ENCODE data around the gene SIMC1. TPM values are rescaled to one million over a fixed set of nuclear protein-coding genes. Genes with fewer than 3 reads are reported as not detected.
"Not testable (repeated sequence)": the region's sequence is repeated elsewhere in the genome, so short reads cannot be mapped to it uniquely, and the experiment has no call there.

The SIMC1 gene
- total RNA-seq, 1 donor from 2014 or later = 10.4 TPM

DNA sequence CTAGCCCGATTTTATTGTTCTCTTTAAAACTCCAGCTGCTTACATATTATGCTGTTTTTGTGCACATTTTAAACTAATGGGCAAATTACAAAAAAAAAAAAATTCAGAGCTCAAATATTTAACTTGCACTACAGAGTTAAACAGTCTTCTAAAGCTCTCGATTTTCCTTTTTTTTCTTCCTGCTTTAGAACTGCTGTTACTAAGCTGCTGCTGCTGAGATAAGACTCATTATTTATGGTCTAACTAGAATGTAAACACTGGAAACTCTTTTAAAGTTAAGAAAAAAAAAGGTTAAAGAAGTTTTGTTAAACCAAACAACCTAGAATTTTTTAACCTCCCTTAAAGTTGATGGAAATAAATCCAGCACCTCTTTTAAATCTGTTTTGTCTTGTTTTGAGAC lies 20.5 kb upstream of the SIMC1 start:
- H3K36me3 Mint-ChIP-seq (ENCODE audit: low read depth, unreplicated experiment); FAIRE-seq; H3K4me3 Mint-ChIP-seq (ENCODE audit: unreplicated experiment); H3K9me3 ChIP-seq (ENCODE audit: insufficient read depth, low read depth, low read length); H3K36me3 ChIP-seq (ENCODE audit: insufficient read depth, low read length); H3K27me3 ChIP-seq (ENCODE audit: insufficient read depth, low read length); H3K9me3 Mint-ChIP-seq (ENCODE audit: unreplicated experiment); H3K4me3 ChIP-seq (ENCODE audit: insufficient read depth, low read depth, low read length); H4K20me1 ChIP-seq (ENCODE audit: insufficient read depth, low read length); H3K79me2 ChIP-seq (ENCODE audit: insufficient read depth, low read length); H2AFZ ChIP-seq (ENCODE audit: low read depth, low read length); DNase-seq (ENCODE audit: low read depth); H3K4me1 ChIP-seq (ENCODE audit: insufficient read depth, low read length); H3K27ac Mint-ChIP-seq (ENCODE audit: unreplicated experiment); H3K9ac ChIP-seq (ENCODE audit: low read length); H3K4me2 ChIP-seq (ENCODE audit: low read length); H3K27ac ChIP-seq (ENCODE audit: low read depth, low read length); H3K4me1 Mint-ChIP-seq (ENCODE audit: low read depth, unreplicated experiment); H3K27me3 Mint-ChIP-seq (ENCODE audit: low read depth, unreplicated experiment): not testable (repeated sequence)

- H3K27me3 ChIP-seq (ENCODE audit: insufficient read depth, low read length); H3K4me1 ChIP-seq (ENCODE audit: insufficient read depth, low read length); H3K9ac ChIP-seq (ENCODE audit: low read length); H3K4me3 ChIP-seq (ENCODE audit: insufficient read depth, low read depth, low read length); H3K4me2 ChIP-seq (ENCODE audit: low read length); H3K79me2 ChIP-seq (ENCODE audit: insufficient read depth, low read length); H3K9me3 ChIP-seq (ENCODE audit: insufficient read depth, low read depth, low read length); H3K36me3 ChIP-seq (ENCODE audit: insufficient read depth, low read length); H3K9me3 Mint-ChIP-seq (ENCODE audit: unreplicated experiment); H3K4me3 Mint-ChIP-seq (ENCODE audit: unreplicated experiment); H3K27ac Mint-ChIP-seq (ENCODE audit: unreplicated experiment); H2AFZ ChIP-seq (ENCODE audit: low read depth, low read length); H3K36me3 Mint-ChIP-seq (ENCODE audit: low read depth, unreplicated experiment); DNase-seq (ENCODE audit: low read depth); H3K4me1 Mint-ChIP-seq (ENCODE audit: low read depth, unreplicated experiment); H4K20me1 ChIP-seq (ENCODE audit: insufficient read depth, low read length); FAIRE-seq; H3K27me3 Mint-ChIP-seq (ENCODE audit: low read depth, unreplicated experiment); H3K27ac ChIP-seq (ENCODE audit: low read depth, low read length): not testable (repeated sequence)
These were observed 16.2 kb upstream of the SIMC1 start for GRCh38 chr5:176222006-176222405.

GRCh38 chr5:176228358-176228757 lies 9.9 kb upstream of the SIMC1 start:
- H2AFZ ChIP-seq (ENCODE audit: low read depth, low read length); H3K36me3 ChIP-seq (ENCODE audit: insufficient read depth, low read length); H3K4me2 ChIP-seq (ENCODE audit: low read length); H3K27me3 ChIP-seq (ENCODE audit: insufficient read depth, low read length); H3K9ac ChIP-seq (ENCODE audit: low read length); H3K4me1 Mint-ChIP-seq (ENCODE audit: low read depth, unreplicated experiment); H3K36me3 Mint-ChIP-seq (ENCODE audit: low read depth, unreplicated experiment); H3K27ac Mint-ChIP-seq (ENCODE audit: unreplicated experiment); H3K4me3 ChIP-seq (ENCODE audit: insufficient read depth, low read depth, low read length); FAIRE-seq; H3K9me3 Mint-ChIP-seq (ENCODE audit: unreplicated experiment); H3K79me2 ChIP-seq (ENCODE audit: insufficient read depth, low read length); H4K20me1 ChIP-seq (ENCODE audit: insufficient read depth, low read length); H3K9me3 ChIP-seq (ENCODE audit: insufficient read depth, low read depth, low read length); H3K27me3 Mint-ChIP-seq (ENCODE audit: low read depth, unreplicated experiment); DNase-seq (ENCODE audit: low read depth); H3K4me3 Mint-ChIP-seq (ENCODE audit: unreplicated experiment); H3K4me1 ChIP-seq (ENCODE audit: insufficient read depth, low read length); H3K27ac ChIP-seq (ENCODE audit: low read depth, low read length): not testable (repeated sequence)

- H3K79me2 ChIP-seq (ENCODE audit: insufficient read depth, low read length); H4K20me1 ChIP-seq (ENCODE audit: insufficient read depth, low read length); H3K36me3 ChIP-seq (ENCODE audit: insufficient read depth, low read length); H3K4me3 Mint-ChIP-seq (ENCODE audit: unreplicated experiment); H3K9ac ChIP-seq (ENCODE audit: low read length); H3K27ac ChIP-seq (ENCODE audit: low read depth, low read length); H3K4me1 ChIP-seq (ENCODE audit: insufficient read depth, low read length); DNase-seq (ENCODE audit: low read depth); H3K27me3 ChIP-seq (ENCODE audit: insufficient read depth, low read length); H3K36me3 Mint-ChIP-seq (ENCODE audit: low read depth, unreplicated experiment); H3K9me3 Mint-ChIP-seq (ENCODE audit: unreplicated experiment); H3K27me3 Mint-ChIP-seq (ENCODE audit: low read depth, unreplicated experiment); H2AFZ ChIP-seq (ENCODE audit: low read depth, low read length); H3K4me1 Mint-ChIP-seq (ENCODE audit: low read depth, unreplicated experiment); H3K27ac Mint-ChIP-seq (ENCODE audit: unreplicated experiment); H3K4me3 ChIP-seq (ENCODE audit: insufficient read depth, low read depth, low read length); H3K4me2 ChIP-seq (ENCODE audit: low read length); H3K9me3 ChIP-seq (ENCODE audit: insufficient read depth, low read depth, low read length); FAIRE-seq: not testable (repeated sequence)
These were observed 5.0 kb upstream of the SIMC1 start for GRCh38 chr5:176233253-176233652.
